ENCODE data around the gene PXT1. TPM values are rescaled to one million over a fixed set of nuclear protein-coding genes. Genes with fewer than 3 reads are reported as not detected.

PXT1 gene
- total RNA-seq, 1 donor, result under 0.01 TPM

DNA sequence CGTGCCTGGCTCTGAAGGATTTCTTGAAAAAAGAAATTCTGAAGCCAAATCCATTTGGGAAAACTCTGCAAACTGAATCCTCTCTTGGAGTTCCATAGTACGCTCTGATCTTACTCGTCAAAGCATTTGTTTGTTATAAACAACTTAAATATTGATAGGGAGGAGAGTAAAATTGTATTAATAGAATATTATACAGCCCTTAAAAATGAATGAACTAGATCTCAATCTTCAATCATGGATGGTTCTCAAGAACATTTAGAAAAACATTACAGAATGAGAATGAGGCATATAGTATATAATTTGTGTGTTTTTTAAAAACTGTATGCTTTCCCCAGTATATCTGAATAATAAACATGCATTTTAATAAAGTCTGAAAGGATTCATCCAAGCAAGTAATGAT is 25.0 kb upstream of the PXT1 start:
- Histone ChIP-seq H4K20me1 (ENCODE audit: insufficient read depth, low read length) (peaks cover 27% of the 10 kb centered on the region), H3K4me1 (ENCODE audit: insufficient read depth, low read length) (peaks cover 4% of the 10 kb centered on the region), H3K9me3 (ENCODE audit: low read depth, low read length) (no peaks in the 10 kb centered on the region), H3K4me2 (ENCODE audit: insufficient read depth, low read length) (no peak overlapping the region), H3K27ac (ENCODE audit: low read depth, low read length) (no peak overlapping the region), H3K27me3 (ENCODE audit: insufficient read depth, low read length) (no peaks in the 10 kb centered on the region), H3K36me3 (ENCODE audit: insufficient read depth, low read length) (peaks cover 22% of the 10 kb centered on the region), H3K79me2 (ENCODE audit: insufficient read depth, low read length) (peaks cover 92% of the 10 kb centered on the region), H3K4me3 (ENCODE audit: insufficient read depth, low read length) (no peak overlapping the region), H2AFZ (ENCODE audit: low read length) (no peak overlapping the region)
- TF ChIP-seq, protein P1, sequence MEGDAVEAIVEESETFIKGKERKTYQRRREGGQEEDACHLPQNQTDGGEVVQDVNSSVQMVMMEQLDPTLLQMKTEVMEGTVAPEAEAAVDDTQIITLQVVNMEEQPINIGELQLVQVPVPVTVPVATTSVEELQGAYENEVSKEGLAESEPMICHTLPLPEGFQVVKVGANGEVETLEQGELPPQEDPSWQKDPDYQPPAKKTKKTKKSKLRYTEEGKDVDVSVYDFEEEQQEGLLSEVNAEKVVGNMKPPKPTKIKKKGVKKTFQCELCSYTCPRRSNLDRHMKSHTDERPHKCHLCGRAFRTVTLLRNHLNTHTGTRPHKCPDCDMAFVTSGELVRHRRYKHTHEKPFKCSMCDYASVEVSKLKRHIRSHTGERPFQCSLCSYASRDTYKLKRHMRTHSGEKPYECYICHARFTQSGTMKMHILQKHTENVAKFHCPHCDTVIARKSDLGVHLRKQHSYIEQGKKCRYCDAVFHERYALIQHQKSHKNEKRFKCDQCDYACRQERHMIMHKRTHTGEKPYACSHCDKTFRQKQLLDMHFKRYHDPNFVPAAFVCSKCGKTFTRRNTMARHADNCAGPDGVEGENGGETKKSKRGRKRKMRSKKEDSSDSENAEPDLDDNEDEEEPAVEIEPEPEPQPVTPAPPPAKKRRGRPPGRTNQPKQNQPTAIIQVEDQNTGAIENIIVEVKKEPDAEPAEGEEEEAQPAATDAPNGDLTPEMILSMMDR (IDR thresholded peaks at IDR 0.05; ENCODE audit: extremely low read depth, low read depth, low read length), result no peak
- no peak for DNase-seq (ENCODE audit: insufficient read length, low spot score, missing footprints)

DNA sequence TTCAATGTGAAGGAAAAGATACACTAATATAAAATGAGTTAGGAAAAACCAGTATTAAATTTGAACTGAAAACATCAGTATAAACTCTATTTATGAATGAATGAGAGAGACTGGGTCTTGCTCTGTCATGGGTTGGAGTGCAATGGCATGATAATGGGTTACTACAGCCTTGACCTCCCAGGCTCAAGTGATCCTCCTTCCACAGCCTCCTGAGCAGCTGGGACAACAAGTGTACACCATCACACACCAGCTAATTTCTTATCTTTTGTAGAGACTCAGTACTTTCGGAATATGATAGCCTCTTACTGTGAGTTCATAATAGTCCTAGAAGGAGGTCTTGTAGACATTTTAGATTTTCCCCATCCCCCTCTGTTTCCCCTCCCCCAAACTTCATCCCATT is 21.6 kb upstream of the PXT1 start:
- peaks cover 98% of the 10 kb centered on the region for H3K79me2 ChIP-seq (ENCODE audit: insufficient read depth, low read length)
- H3K27ac ChIP-seq (ENCODE audit: low read depth, low read length), result no peak overlapping the region
- no peak overlapping the region for H3K4me3 ChIP-seq (ENCODE audit: insufficient read depth, low read length)
- peaks cover 38% of the 10 kb centered on the region for H4K20me1 ChIP-seq (ENCODE audit: insufficient read depth, low read length)
- H3K4me2 ChIP-seq (ENCODE audit: insufficient read depth, low read length), result no peak overlapping the region
- H3K36me3 ChIP-seq (ENCODE audit: insufficient read depth, low read length), result no peaks in the 10 kb centered on the region
- no peaks in the 10 kb centered on the region for H3K27me3 ChIP-seq (ENCODE audit: insufficient read depth, low read length)
- H3K9me3 ChIP-seq (ENCODE audit: low read depth, low read length), result no peaks in the 10 kb centered on the region
- TF ChIP-seq, protein P1 (IDR thresholded peaks at IDR 0.05; ENCODE audit: extremely low read depth, low read depth, low read length), result no peak
- H3K4me1 ChIP-seq (ENCODE audit: insufficient read depth, low read length), result peaks cover 8% of the 10 kb centered on the region
- no peak for DNase-seq (ENCODE audit: insufficient read length, low spot score, missing footprints)
- H2AFZ ChIP-seq (ENCODE audit: low read length), result no peak overlapping the region

DNA sequence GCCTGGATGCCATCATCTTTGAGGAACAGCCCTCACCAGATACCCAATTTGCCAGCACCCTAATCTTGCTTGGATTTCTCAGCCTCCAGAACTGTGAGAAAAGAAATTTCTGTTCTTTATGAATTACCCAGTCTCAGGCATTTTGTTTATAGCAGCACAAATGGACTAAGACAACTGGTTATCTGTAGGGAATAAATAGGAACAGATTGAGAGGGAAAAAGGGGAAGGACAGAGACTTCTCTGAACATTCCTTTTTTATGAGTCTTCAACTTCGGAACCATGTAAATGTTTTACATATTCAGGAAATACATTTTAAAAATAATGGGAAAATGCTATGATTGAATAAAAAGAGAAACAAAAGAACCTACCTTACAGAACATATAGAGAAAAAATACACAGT is 21.0 kb upstream of the PXT1 start:
- H3K79me2 ChIP-seq (ENCODE audit: insufficient read depth, low read length), result peaks cover 98% of the 10 kb centered on the region
- H3K27ac ChIP-seq (ENCODE audit: low read depth, low read length), result no peak overlapping the region
- H2AFZ ChIP-seq (ENCODE audit: low read length), result no peak overlapping the region
- H3K27me3 ChIP-seq (ENCODE audit: insufficient read depth, low read length), result no peaks in the 10 kb centered on the region
- no peak for DNase-seq (ENCODE audit: insufficient read length, low spot score, missing footprints)
- H3K4me3 ChIP-seq (ENCODE audit: insufficient read depth, low read length), result no peak overlapping the region
- H3K4me1 ChIP-seq (ENCODE audit: insufficient read depth, low read length), result peaks cover 8% of the 10 kb centered on the region
- peaks cover 36% of the 10 kb centered on the region for H4K20me1 ChIP-seq (ENCODE audit: insufficient read depth, low read length)
- no peaks in the 10 kb centered on the region for H3K9me3 ChIP-seq (ENCODE audit: low read depth, low read length)
- H3K36me3 ChIP-seq (ENCODE audit: insufficient read depth, low read length), result no peaks in the 10 kb centered on the region
- no peak overlapping the region for H3K4me2 ChIP-seq (ENCODE audit: insufficient read depth, low read length)
- TF ChIP-seq, protein P1 (IDR thresholded peaks at IDR 0.05; ENCODE audit: extremely low read depth, low read depth, low read length), result no peak

DNA sequence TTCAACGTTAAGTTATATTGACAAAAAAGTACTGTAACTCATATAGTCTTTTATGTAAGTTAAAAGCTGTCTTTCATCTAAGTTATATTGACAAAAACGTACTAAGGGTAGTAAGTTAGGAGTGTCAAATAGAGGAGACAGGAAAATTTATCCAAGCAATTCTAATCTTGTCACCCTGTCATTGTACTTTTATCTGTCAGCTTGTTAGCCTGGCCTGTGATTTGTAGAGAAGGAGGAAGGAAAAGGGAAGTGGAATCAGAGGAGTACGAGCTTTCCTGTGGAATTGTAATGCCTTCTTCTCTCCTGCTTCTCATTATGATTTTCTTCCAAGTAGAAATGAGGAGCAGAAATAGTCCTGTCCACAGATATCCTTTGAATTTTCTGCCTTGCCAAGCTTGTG is 19.0 kb upstream of the PXT1 start:
- H3K27ac ChIP-seq (ENCODE audit: low read depth, low read length), result no peak overlapping the region
- no peak overlapping the region for H2AFZ ChIP-seq (ENCODE audit: low read length)
- H3K9me3 ChIP-seq (ENCODE audit: low read depth, low read length), result no peaks in the 10 kb centered on the region
- DNase-seq (ENCODE audit: insufficient read length, low spot score, missing footprints), result no peak
- no peaks in the 10 kb centered on the region for H3K27me3 ChIP-seq (ENCODE audit: insufficient read depth, low read length)
- H3K4me3 ChIP-seq (ENCODE audit: insufficient read depth, low read length), result no peak overlapping the region
- H3K79me2 ChIP-seq (ENCODE audit: insufficient read depth, low read length), result peaks cover 98% of the 10 kb centered on the region
- H3K4me2 ChIP-seq (ENCODE audit: insufficient read depth, low read length), result peak overlapping the region; percentile 17
- H4K20me1 ChIP-seq (ENCODE audit: insufficient read depth, low read length), result peaks cover 46% of the 10 kb centered on the region
- H3K36me3 ChIP-seq (ENCODE audit: insufficient read depth, low read length), result peaks cover 10% of the 10 kb centered on the region
- peaks cover 8% of the 10 kb centered on the region for H3K4me1 ChIP-seq (ENCODE audit: insufficient read depth, low read length)
- TF ChIP-seq, protein P1 (IDR thresholded peaks at IDR 0.05; ENCODE audit: extremely low read depth, low read depth, low read length), result no peak

Measured in osteoblast (primary cell).